ENCODE measurements around the gene BATF3. TPM values are rescaled to one million over a fixed set of nuclear protein-coding genes. Genes with fewer than 3 reads are reported as not detected.
"Not testable (repeated sequence)": the region's sequence is repeated elsewhere in the genome, so short reads cannot be mapped to it uniquely, and the experiment has no call there.

Gene BATF3
- total and polyA plus RNA-seq, 2 donors = 21.6 to 27.2 TPM

DNA sequence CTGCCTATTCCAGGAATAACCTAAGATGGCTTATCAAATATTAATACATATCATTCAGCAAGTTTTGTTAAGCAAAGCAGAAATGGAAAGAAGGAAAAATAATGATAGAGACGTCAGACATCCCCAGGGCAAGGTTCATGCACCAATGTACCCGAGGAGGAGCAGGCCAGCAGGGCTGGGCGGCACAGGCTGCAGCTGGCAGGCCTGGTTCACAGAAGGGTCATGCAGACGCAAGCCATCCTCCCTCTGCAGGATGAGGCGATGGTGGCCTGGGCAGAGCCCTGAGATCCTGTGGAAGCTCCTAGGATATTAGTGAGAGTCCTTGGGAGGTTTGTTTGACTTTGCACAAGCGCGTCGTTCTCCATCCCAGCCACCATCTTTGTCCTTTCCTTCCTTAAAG lies 30.0 kb downstream of the BATF3 start:
- no peak overlapping the region for H3K4me3 ChIP-seq (ENCODE audit: low read length in 2 of 2)
- H3K4me1 ChIP-seq (ENCODE audit: control insufficient read depth in 2 of 2, insufficient read depth in 2 of 2, low read length in 2 of 2) = peaks cover 0 to 25% of the 10 kb centered on the region in 2 donors
- no peak for DNase-seq (ENCODE audit: low read depth in 6 of 9, low spot score in 9 of 9)
- H3K27me3 ChIP-seq (ENCODE audit: control insufficient read depth in 2 of 2, insufficient read depth in 1 of 2, low read length in 1 of 2) = peaks cover 0 to 2% of the 10 kb centered on the region in 2 donors
- H3K27ac ChIP-seq (ENCODE audit: low read depth in 1 of 2, low read length in 1 of 2) = no peak overlapping the region
- H3K36me3 ChIP-seq (ENCODE audit: control insufficient read depth in 2 of 2, insufficient read depth in 2 of 2, low read length in 1 of 2) = no peaks in the 10 kb centered on the region
- 98% methylated on average over 8 of the region's 8 CpGs for WGBS
- H3K9me3 ChIP-seq (ENCODE audit: control insufficient read depth in 2 of 2, insufficient read depth in 1 of 2, low read length in 1 of 2) = no peaks in the 10 kb centered on the region

DNA sequence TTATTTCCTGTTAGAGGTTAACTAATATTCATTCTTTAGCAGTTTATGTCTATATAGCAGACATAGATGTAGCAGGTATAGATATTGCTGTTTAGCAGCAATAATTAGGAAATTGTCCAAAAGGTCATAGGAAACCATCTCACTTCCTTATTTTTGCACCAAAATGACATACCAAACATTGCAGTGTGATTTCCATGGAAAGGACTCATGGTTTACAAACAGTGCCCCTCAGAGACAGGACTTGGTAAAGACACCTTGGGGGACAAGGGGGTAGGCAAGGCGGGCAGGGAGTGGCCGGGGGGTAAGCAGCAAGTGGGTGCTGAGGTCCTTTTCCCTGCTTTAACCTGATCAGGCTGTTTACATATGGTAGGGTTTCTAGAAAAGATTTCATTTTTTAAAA lies 30.5 kb downstream of the BATF3 start:
- peaks cover 0 to 25% of the 10 kb centered on the region in 2 donors for H3K4me1 ChIP-seq (ENCODE audit: control insufficient read depth in 2 of 2, insufficient read depth in 2 of 2, low read length in 2 of 2)
- peak in 1 of 9 donors; percentile 41 for DNase-seq (ENCODE audit: low read depth in 6 of 9, low spot score in 9 of 9)
- 89% methylated on average over 2 of the region's 2 CpGs for WGBS

GRCh38 chr1:212668477-212668876 lies 31.2 kb downstream of the BATF3 start:
- WGBS = 94% methylated on average over 5 of the region's 5 CpGs
- DNase-seq (ENCODE audit: low read depth in 6 of 9, low spot score in 9 of 9) = no peak
- H3K4me1 ChIP-seq (ENCODE audit: control insufficient read depth in 2 of 2, insufficient read depth in 2 of 2, low read length in 2 of 2) = peaks cover 0 to 25% of the 10 kb centered on the region in 2 donors

More for the DNA sequence above, 30.5 kb downstream of the BATF3 start:
- Histone ChIP-seq H3K27me3 (ENCODE audit: control insufficient read depth in 2 of 2, insufficient read depth in 1 of 2, low read length in 1 of 2) (peaks cover 0 to 2% of the 10 kb centered on the region in 2 donors), H3K27ac (ENCODE audit: low read depth in 1 of 2, low read length in 1 of 2) (no peak overlapping the region), H3K9me3 (ENCODE audit: control insufficient read depth in 2 of 2, insufficient read depth in 1 of 2, low read length in 1 of 2) (no peaks in the 10 kb centered on the region), H3K36me3 (ENCODE audit: control insufficient read depth in 2 of 2, insufficient read depth in 2 of 2, low read length in 1 of 2) (no peaks in the 10 kb centered on the region), H3K4me3 (ENCODE audit: low read length in 2 of 2) (no peak overlapping the region)

DNA sequence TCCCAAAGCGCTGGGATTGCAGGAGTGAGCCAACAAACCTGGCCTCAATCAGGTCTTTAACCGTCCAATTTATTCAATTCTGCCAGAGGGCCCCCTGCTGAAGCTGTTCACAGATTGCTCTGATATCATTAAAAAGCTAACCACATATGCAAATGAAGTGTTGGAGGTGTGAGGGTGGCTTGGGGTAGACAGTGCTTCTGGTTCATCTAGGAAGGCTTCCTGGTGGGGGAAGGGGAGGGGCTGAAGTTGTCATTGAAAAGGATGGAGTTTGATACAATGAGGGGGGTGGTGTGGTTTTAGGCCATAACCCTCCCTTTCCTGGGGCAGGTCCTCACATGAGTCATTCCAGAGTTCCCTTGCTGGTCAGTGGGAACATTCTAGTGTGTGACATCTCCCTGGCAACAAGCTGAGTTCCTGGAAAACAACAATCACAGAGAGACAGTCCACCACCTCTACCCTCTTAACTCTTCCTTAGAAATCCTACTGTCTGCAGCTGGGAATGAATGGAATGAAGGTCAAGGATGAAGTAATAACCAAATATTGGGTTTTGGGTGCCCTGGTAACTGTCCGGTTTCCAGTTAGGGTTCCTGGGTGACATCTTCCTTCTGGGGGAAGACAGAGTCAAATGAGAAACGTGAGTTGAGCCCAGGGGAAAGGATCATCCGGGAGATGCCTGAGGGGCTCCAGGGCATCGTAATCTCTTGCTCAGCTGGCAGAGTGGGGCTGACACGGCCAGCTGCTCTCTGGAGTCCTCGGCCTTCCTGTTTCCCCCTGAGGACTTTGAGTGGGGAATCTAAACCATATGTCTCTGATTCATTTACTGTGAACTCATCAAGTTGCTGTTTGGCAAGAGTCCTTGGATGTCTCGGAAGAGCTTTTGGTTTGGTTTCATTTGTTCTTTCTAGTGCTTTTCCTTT lies 32.2 kb downstream of the BATF3 start:
- no peaks in the 10 kb centered on the region for H3K9me3 ChIP-seq (ENCODE audit: control insufficient read depth in 2 of 2, insufficient read depth in 1 of 2, low read length in 1 of 2)
- no peak overlapping the region for H3K4me3 ChIP-seq (ENCODE audit: low read length in 2 of 2)
- 92% methylated on average over 9 of the region's 9 CpGs for WGBS
- H3K36me3 ChIP-seq (ENCODE audit: control insufficient read depth in 2 of 2, insufficient read depth in 2 of 2, low read length in 1 of 2) = no peaks in the 10 kb centered on the region
- H3K4me1 ChIP-seq (ENCODE audit: control insufficient read depth in 2 of 2, insufficient read depth in 2 of 2, low read length in 2 of 2) = peaks cover 0 to 25% of the 10 kb centered on the region in 2 donors
- no peak for DNase-seq (ENCODE audit: low read depth in 6 of 9, low spot score in 9 of 9)
- H3K27me3 ChIP-seq (ENCODE audit: control insufficient read depth in 2 of 2, insufficient read depth in 1 of 2, low read length in 1 of 2) = peaks cover 0 to 2% of the 10 kb centered on the region in 2 donors
- peak overlapping the region; percentile 5 to 40 for H3K27ac ChIP-seq (ENCODE audit: low read depth in 1 of 2, low read length in 1 of 2)

More at GRCh38 chr1:212668477-212668876, 31.2 kb downstream of the BATF3 start:
- H3K27ac ChIP-seq (ENCODE audit: low read depth in 1 of 2, low read length in 1 of 2) = no peak overlapping the region
- H3K36me3 ChIP-seq (ENCODE audit: control insufficient read depth in 2 of 2, insufficient read depth in 2 of 2, low read length in 1 of 2) = no peaks in the 10 kb centered on the region
- H3K4me3 ChIP-seq (ENCODE audit: low read length in 2 of 2) = no peak overlapping the region
- H3K9me3 ChIP-seq (ENCODE audit: control insufficient read depth in 2 of 2, insufficient read depth in 1 of 2, low read length in 1 of 2) = no peaks in the 10 kb centered on the region
- peaks cover 0 to 2% of the 10 kb centered on the region in 2 donors for H3K27me3 ChIP-seq (ENCODE audit: control insufficient read depth in 2 of 2, insufficient read depth in 1 of 2, low read length in 1 of 2)

DNA sequence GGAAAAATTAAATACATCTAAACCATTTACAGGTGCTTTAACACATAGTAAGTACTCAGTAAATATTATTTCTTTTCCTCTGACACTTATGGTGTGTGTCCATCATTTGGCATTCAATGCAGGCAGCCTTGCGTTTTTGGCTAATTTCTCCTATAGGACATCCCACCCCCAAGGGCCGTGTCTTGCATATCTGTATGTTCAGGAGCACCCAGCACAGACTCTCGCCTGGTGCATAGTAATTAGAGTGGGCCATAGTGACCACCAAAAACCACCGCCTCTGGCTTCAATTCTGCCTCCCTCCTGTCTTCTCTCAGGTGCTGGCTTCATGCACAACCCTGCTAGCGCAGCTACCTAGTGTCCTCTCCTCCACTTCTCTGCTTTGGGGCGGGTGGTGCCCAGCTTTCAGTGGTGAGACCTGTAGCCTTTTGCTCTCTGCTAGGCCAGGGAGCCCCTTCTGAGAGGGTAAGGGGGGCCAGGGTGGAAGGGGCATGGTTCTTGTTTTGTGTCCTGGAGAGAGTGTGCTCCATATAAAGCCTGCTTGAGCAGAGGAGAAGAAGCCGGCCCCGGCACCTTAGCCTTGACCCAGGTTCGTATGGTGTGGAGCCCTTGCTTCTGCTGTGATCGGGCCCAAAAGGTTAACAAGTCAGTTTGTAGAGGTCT lies 33.4 kb downstream of the BATF3 start:
- Histone ChIP-seq H3K4me3 (ENCODE audit: low read length in 2 of 2) (no peak overlapping the region), H3K27me3 (ENCODE audit: control insufficient read depth in 2 of 2, insufficient read depth in 1 of 2, low read length in 1 of 2) (peaks cover 0 to 2% of the 10 kb centered on the region in 2 donors), H3K27ac (ENCODE audit: low read depth in 1 of 2, low read length in 1 of 2) (no peak overlapping the region), H3K4me1 (ENCODE audit: control insufficient read depth in 2 of 2, insufficient read depth in 2 of 2, low read length in 2 of 2) (peaks cover 0 to 18% of the 10 kb centered on the region in 2 donors), H3K9me3 (ENCODE audit: control insufficient read depth in 2 of 2, insufficient read depth in 1 of 2, low read length in 1 of 2) (no peaks in the 10 kb centered on the region), H3K36me3 (ENCODE audit: control insufficient read depth in 2 of 2, insufficient read depth in 2 of 2, low read length in 1 of 2) (no peaks in the 10 kb centered on the region)
- whole genome bisulfite sequencing = 88% methylated on average over 10 of the region's 10 CpGs
- no peak for DNase-seq (ENCODE audit: low read depth in 6 of 9, low spot score in 9 of 9)

DNA sequence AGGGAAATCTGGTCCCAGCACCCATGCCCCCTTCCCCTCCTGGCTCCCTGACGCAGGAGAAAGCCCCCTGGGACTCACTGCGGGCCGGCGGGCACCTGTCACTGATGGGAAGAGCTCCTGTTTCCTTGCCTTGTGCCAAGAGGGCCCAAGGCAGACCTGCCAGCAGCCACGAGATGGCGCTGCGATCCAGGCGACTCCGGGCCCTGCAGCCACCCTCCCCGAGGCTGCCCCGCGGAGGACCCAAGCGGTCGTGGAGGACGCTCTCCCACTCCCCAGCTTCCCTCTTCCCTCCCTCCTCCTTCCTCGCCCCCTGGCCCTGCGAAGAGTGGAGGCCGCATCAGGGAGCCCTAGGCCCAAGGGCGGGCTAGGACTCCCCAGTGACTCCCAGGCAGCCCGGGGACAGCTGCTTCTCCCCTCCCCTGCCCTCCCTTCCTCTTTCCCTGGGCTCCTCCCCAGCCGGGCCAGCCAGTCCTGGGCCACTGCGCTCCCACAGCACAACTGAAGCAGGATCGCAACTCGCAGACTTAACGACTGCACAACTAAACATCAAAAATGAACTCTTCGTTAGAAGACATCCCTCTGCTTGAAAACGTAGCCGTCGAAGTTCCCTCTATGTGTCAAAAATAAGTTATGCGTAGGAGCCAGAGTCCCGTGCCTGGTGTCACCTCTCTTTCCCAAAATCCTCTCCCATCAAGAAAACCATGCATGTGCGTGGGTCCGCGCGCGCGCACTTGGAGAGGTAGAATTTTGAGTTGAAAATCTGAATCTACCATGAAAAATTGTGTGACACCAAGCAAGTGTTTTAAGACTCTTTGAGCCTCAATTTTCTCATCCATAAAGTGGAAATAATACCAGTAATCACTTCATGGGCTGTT lies 34.2 kb downstream of the BATF3 start:
- H3K27ac ChIP-seq (ENCODE audit: low read depth in 1 of 2, low read length in 1 of 2) = no peak overlapping the region

GRCh38 chr1:212664409-212665199 lies 35.0 kb downstream of the BATF3 start:
- H3K4me1 ChIP-seq (ENCODE audit: control insufficient read depth in 2 of 2, insufficient read depth in 2 of 2, low read length in 2 of 2) = peaks cover 0 to 15% of the 10 kb centered on the region in 2 donors
- DNase-seq (ENCODE audit: low read depth in 6 of 9, low spot score in 9 of 9) = no peak
- WGBS = 86% methylated on average over 11 of the region's 11 CpGs
- no peak overlapping the region for H3K4me3 ChIP-seq (ENCODE audit: low read length in 2 of 2)
- no peak overlapping the region for H3K27ac ChIP-seq (ENCODE audit: low read depth in 1 of 2, low read length in 1 of 2)
- H3K36me3 ChIP-seq (ENCODE audit: control insufficient read depth in 2 of 2, insufficient read depth in 2 of 2, low read length in 1 of 2) = no peaks in the 10 kb centered on the region
- no peaks in the 10 kb centered on the region for H3K9me3 ChIP-seq (ENCODE audit: control insufficient read depth in 2 of 2, insufficient read depth in 1 of 2, low read length in 1 of 2)
- H3K27me3 ChIP-seq (ENCODE audit: control insufficient read depth in 2 of 2, insufficient read depth in 1 of 2, low read length in 1 of 2) = peaks cover 0 to 2% of the 10 kb centered on the region in 2 donors

More for the DNA sequence above, 34.2 kb downstream of the BATF3 start:
- H3K9me3 ChIP-seq (ENCODE audit: control insufficient read depth in 2 of 2, insufficient read depth in 1 of 2, low read length in 1 of 2) = no peaks in the 10 kb centered on the region
- DNase-seq (ENCODE audit: low read depth in 6 of 9, low spot score in 9 of 9) = peak; percentile 50 to 88 (median 75)
- peaks cover 0 to 15% of the 10 kb centered on the region in 2 donors for H3K4me1 ChIP-seq (ENCODE audit: control insufficient read depth in 2 of 2, insufficient read depth in 2 of 2, low read length in 2 of 2)
- H3K36me3 ChIP-seq (ENCODE audit: control insufficient read depth in 2 of 2, insufficient read depth in 2 of 2, low read length in 1 of 2) = no peaks in the 10 kb centered on the region
- H3K4me3 ChIP-seq (ENCODE audit: low read length in 2 of 2) = peak overlapping the region; percentile 34 to 48
- WGBS = 22% methylated on average over 37 of the region's 37 CpGs
- H3K27me3 ChIP-seq (ENCODE audit: control insufficient read depth in 2 of 2, insufficient read depth in 1 of 2, low read length in 1 of 2) = peaks cover 0 to 2% of the 10 kb centered on the region in 2 donors

DNA sequence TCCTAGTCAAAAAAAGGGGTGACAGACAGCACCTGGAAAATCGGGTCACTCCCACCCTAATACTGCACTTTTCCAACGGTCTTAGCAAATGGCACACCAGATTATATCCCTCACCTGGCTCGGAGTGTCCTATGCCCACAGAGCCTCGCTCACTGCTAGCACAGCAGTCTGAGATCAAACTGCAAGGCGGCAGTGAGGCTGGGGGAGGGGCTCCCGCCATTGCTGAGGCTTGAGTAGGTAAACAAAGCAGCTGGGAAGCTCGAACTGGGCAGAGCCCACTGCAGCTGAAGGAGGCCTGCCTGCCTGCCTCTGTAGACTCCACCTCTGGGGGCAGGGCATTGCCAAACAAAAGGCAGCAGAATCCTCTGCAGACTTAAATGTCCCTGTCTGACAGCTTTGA lies 41.4 kb downstream of the BATF3 start:
- not testable (repeated sequence) for DNase-seq (ENCODE audit: low read depth in 6 of 9, low spot score in 9 of 9); H3K9me3 ChIP-seq (ENCODE audit: control insufficient read depth in 2 of 2, insufficient read depth in 1 of 2, low read length in 1 of 2); H3K36me3 ChIP-seq (ENCODE audit: control insufficient read depth in 2 of 2, insufficient read depth in 2 of 2, low read length in 1 of 2); H3K27ac ChIP-seq (ENCODE audit: low read depth in 1 of 2, low read length in 1 of 2); H3K4me1 ChIP-seq (ENCODE audit: control insufficient read depth in 2 of 2, insufficient read depth in 2 of 2, low read length in 2 of 2); H3K4me3 ChIP-seq (ENCODE audit: low read length in 2 of 2); H3K27me3 ChIP-seq (ENCODE audit: control insufficient read depth in 2 of 2, insufficient read depth in 1 of 2, low read length in 1 of 2)
- WGBS = 74% methylated on average over 7 of the region's 7 CpGs
